Measurements from ENCODE around the gene PLXNA4.

The PLXNA4 gene

GRCh38 chr7:132160611-132161532 is 415.4 kb downstream of the PLXNA4 start:
- no peak for FAIRE-seq
- TF ChIP-seq POLR2A (IDR thresholded peaks at IDR 0.05; ENCODE audit: low read depth, low read length), result no peak
- no peak for DNase-seq (ENCODE audit: insufficient read length, low spot score)

- TF ChIP-seq POLR2A (IDR thresholded peaks at IDR 0.05; ENCODE audit: low read depth, low read length), result no peak
- FAIRE-seq, result no peak
Measured at GRCh38 chr7:132158841-132159240, 417.4 kb downstream of the PLXNA4 start.

DNA sequence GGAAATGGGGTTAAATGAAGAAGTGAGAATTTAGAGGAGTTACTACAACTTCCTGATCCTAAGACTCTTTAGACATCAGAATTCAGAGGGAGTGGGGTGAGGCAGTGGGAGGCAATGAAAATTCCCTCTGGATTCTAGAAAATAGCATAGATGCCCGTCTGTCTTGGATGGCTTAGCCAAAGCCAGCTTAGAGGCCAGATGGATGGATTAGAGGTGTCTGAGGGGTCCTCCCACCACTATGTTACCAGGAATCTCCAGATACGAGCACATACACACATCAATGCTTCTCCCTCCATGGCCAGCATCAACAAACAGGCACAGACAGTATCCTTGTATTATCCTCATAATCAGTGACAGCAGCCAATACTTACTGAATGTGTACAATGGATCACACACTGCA is 418.1 kb downstream of the PLXNA4 start:
- TF ChIP-seq POLR2A (IDR thresholded peaks at IDR 0.05; ENCODE audit: low read depth, low read length), result no peak
- FAIRE-seq, result no peak
- no peak for DNase-seq (ENCODE audit: insufficient read length, low spot score)

More at GRCh38 chr7:132158841-132159240, 417.4 kb downstream of the PLXNA4 start:
- no peak for DNase-seq (ENCODE audit: insufficient read length, low spot score)

GRCh38 chr7:132155715-132156114 is 420.6 kb downstream of the PLXNA4 start:
- FAIRE-seq, result no peak

GRCh38 chr7:132154695-132155471 is 421.4 kb downstream of the PLXNA4 start:
- FAIRE-seq (no peak), DNase-seq (ENCODE audit: insufficient read length, low spot score) (no peak)
- no peak for TF ChIP-seq POLR2A (IDR thresholded peaks at IDR 0.05; ENCODE audit: low read depth, low read length)

More at GRCh38 chr7:132155715-132156114, 420.6 kb downstream of the PLXNA4 start:
- no peak for TF ChIP-seq POLR2A (IDR thresholded peaks at IDR 0.05; ENCODE audit: low read depth, low read length)
- DNase-seq (ENCODE audit: insufficient read length, low spot score), result no peak

DNA sequence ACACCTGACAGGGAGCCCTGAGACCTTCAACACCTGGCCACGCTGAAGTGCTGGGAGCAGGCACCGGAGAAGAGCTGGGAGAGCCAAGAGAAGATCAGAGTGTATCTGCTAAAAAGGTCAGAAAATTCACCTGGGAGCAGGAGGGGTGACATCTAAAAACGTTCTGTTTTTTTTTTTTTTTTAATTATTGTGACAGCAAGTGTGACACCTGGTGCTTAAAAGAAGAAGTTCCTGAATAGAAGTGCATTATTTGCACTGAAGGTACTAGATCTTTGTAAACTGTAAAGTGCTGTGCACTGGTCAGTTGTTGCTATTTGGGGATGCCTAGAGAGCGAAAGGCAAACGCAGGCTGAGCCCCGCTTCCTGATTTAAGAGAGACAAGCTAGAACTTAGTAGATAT is 422.0 kb downstream of the PLXNA4 start:
- no peak for TF ChIP-seq POLR2A (IDR thresholded peaks at IDR 0.05; ENCODE audit: low read depth, low read length)
- FAIRE-seq (no peak), DNase-seq (ENCODE audit: insufficient read length, low spot score) (no peak)

GRCh38 chr7:132152131-132152889 is 424.0 kb downstream of the PLXNA4 start:
- FAIRE-seq (no peak), DNase-seq (ENCODE audit: insufficient read length, low spot score) (no peak)
- no peak for TF ChIP-seq POLR2A (IDR thresholded peaks at IDR 0.05; ENCODE audit: low read depth, low read length)

DNA sequence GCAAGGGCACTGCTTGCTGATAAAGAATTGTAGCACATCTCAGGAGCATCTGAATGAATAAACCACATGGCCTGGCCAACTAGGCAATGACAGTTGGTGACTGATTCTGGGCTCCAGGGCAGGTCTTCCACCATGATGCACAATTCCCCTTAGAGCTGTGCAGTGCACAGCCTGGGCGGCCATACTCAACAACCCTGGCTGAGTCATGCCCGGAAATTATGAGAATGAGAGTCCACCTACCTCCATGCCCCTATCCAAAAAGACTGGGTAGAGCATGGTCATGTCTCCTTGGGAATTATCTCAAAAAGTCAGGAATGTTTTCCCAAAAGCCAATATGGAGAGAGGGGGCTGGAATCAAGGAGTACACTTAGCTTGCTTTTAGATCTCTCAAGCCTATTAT is 425.6 kb downstream of the PLXNA4 start:
- DNase-seq (ENCODE audit: insufficient read length, low spot score) (no peak), FAIRE-seq (no peak)
- no peak for TF ChIP-seq POLR2A (IDR thresholded peaks at IDR 0.05; ENCODE audit: low read depth, low read length)

DNA sequence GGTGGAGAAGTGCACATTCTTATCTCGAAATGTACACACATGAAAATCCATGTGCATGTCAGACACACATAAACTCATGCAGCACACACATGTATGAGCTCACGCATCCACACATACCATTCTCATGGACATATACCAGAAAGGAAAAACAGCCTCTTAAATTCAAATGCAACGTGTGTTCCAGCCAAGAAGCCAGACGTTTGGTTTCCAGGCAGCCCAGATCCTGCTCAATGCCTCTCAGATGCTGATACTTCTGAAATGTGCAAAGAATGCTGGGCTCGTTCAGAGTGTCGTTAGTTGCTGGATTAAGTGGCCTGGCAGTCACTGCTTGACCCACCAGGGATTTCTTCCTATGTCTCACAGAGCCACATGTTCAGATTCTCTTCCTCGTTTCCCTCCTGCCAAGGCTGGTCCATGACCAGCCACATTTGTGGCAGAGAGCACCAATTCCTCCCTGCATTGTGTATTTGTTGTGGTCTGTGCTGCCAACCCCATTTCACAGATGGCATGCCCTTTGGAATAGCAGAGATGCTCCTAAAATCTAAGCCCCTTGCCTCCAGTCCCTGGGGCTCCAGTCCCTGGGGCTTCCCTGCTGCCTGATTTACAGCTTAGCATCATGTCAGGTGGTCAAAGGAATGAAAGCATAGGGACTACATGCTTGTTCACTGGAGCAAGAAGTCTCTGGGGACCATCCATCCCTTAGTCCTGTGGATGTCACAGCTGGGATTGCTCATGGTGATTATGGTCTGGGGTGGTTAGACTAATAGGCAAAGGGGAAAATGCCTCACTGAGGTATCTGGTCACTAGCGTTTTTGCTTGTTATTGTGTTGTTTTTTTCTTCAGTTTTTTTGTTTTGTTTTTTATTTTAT is 426.6 kb downstream of the PLXNA4 start:
- no peak for TF ChIP-seq POLR2A (IDR thresholded peaks at IDR 0.05; ENCODE audit: low read depth, low read length)
- DNase-seq (ENCODE audit: insufficient read length, low spot score), result no peak
- FAIRE-seq, result no peak

GRCh38 chr7:132148876-132149275 is 427.4 kb downstream of the PLXNA4 start:
- no peak for DNase-seq (ENCODE audit: insufficient read length, low spot score)
- no peak for FAIRE-seq
- no peak for TF ChIP-seq POLR2A (IDR thresholded peaks at IDR 0.05; ENCODE audit: low read depth, low read length)

DNA sequence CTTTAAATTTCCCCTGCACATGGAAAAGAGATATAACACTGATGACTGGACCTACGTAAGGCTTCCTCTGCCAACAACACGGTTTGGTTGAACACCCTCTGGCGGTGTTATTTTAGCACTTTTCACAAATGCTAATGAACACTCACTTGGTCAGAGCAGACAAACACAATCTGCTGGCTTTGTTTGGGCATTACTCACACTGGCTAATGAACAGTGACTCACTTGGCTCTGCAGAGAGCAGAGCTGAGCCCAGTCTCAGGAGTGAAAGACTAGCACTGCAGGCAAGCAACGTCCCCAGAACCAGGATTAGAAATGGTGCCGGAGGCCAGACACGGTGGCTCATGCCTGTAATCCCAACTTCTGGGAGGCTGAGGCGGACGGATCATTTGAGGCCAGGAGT is 430.8 kb downstream of the PLXNA4 start:
- FAIRE-seq (no peak), DNase-seq (ENCODE audit: insufficient read length, low spot score) (peak; percentile 80)
- no peak for TF ChIP-seq POLR2A (IDR thresholded peaks at IDR 0.05; ENCODE audit: low read depth, low read length)

GRCh38 chr7:132145063-132145462 is 431.2 kb downstream of the PLXNA4 start:
- DNase-seq (ENCODE audit: insufficient read length, low spot score), result no peak
- no peak for TF ChIP-seq POLR2A (IDR thresholded peaks at IDR 0.05; ENCODE audit: low read depth, low read length)
- no peak for FAIRE-seq

GRCh38 chr7:132142006-132142405 is 434.3 kb downstream of the PLXNA4 start:
- FAIRE-seq (no peak), DNase-seq (ENCODE audit: insufficient read length, low spot score) (no peak)
- TF ChIP-seq POLR2A (IDR thresholded peaks at IDR 0.05; ENCODE audit: low read depth, low read length), result no peak

Measured in H54 (cell line).